T-cell (primary cell): ENCODE data around the gene ABHD6. TPM values are rescaled to one million over a fixed set of nuclear protein-coding genes. Genes with fewer than 3 reads are reported as not detected.
"Not testable (repeated sequence)": the region's sequence is repeated elsewhere in the genome, so short reads cannot be mapped to it uniquely, and the experiment has no call there.

Source experiments
- ATAC-seq, 4 experiments: fragments of 200-7000 bp in 3 of 4; fragments of 150-1000 bp in 1 of 4; cut with Tn5 transposase; replicated peaks in 1 of 4; 1 replicate in 3 of 4; 2 replicates in 1 of 4; pipeline ENCODE4 v1.10.0; 2021; ENCODE audit warnings: moderate library complexity in 3 of 4, mild to moderate bottlenecking in 2 of 4, moderate number of reproducible peaks in 1 of 4
- CTCF ChIA-PET, 2 donors: fragments of 300-600 bp; sonication (Branson Sonifier 250); formaldehyde crosslinking; loops; one replicate each; lab custom pipeline; 2022; ENCODE audit warnings: antibody characterized with exemption in 2 of 2; lab: Charles Lee
- POLR2A ChIA-PET, 2 donors: fragments of 300-600 bp; sonication (Branson Sonifier 250); formaldehyde crosslinking; loops; one replicate each; lab custom pipeline; 2022; ENCODE audit warnings: antibody characterized with exemption in 2 of 2; lab: Charles Lee
- DNase-seq, 35 experiments: peaks; one replicate each; pipeline versions ENCODE4 v3.0.0 to v3.0.0-alpha.2; 2013 to 2023
- H3K27ac ChIP-seq: one replicate; pipeline ENCODE4 v1.5.1; 2013; ENCODE audit warnings: low read length
- H3K27me3 ChIP-seq, 2 experiments: replicated peaks in 1 of 2; 1 replicate in 1 of 2; 2 replicates in 1 of 2; pipeline versions ENCODE4 v1.6.1 to v1.7.0; 2013; ENCODE audit warnings: low read length in 1 of 2, mixed read lengths in 1 of 2; ENCODE audit not compliant: control insufficient read depth in 2 of 2, insufficient read depth in 2 of 2; ENCODE audit errors: extremely low read depth in 1 of 2
- H3K36me3 ChIP-seq, 2 donors: 1 replicate in 1 of 2; 2 replicates in 1 of 2; pipeline versions ENCODE4 v1.6.1 to v1.7.0; 2013; ENCODE audit warnings: low read length in 1 of 2; ENCODE audit not compliant: control insufficient read depth in 2 of 2, insufficient read depth in 1 of 2; ENCODE audit errors: extremely low read depth in 1 of 2
- H3K4me1 ChIP-seq, 2 experiments: 1 replicate in 1 of 2; 2 replicates in 1 of 2; pipeline versions ENCODE4 v1.6.1 to v1.7.0; 2013; ENCODE audit warnings: low read length in 2 of 2, mixed read lengths in 1 of 2; ENCODE audit not compliant: insufficient read depth in 2 of 2, control insufficient read depth in 1 of 2; ENCODE audit errors: extremely low read depth in 1 of 2
- H3K4me3 ChIP-seq, 2 donors: 1 replicate in 1 of 2; 2 replicates in 1 of 2; pipeline versions ENCODE4 v1.5.1 to v1.7.0; 2013; ENCODE audit warnings: mild to moderate bottlenecking in 2 of 2, low read length in 1 of 2, moderate library complexity in 1 of 2; ENCODE audit not compliant: control insufficient read depth in 1 of 2; ENCODE audit errors: extremely low read depth in 1 of 2
- H3K9me3 ChIP-seq: 2 replicates; pipeline ENCODE4 v1.7.0; 2013
- H3K27ac Mint-ChIP-seq, 2 donors: one replicate each; pipeline ENCODE4 v1.8.0; 2020 to 2021; ENCODE audit warnings: mild to moderate bottlenecking in 2 of 2, mixed read lengths in 2 of 2
- H3K27me3 Mint-ChIP-seq, 2 donors: one replicate each; pipeline ENCODE4 v1.8.0; 2021 to 2022; ENCODE audit warnings: mixed read lengths in 2 of 2
- H3K36me3 Mint-ChIP-seq: one replicate; pipeline ENCODE4 v1.8.0; 2021; ENCODE audit warnings: mixed read lengths
- H3K4me1 Mint-ChIP-seq, 3 donors: one replicate each; pipeline ENCODE4 v1.8.0; 2020 to 2022; ENCODE audit warnings: mixed read lengths in 3 of 3, mild to moderate bottlenecking in 1 of 3
- H3K4me3 Mint-ChIP-seq, 3 donors: one replicate each; pipeline ENCODE4 v1.8.0; 2020 to 2022; ENCODE audit warnings: mild to moderate bottlenecking in 3 of 3, mixed read lengths in 3 of 3, moderate library complexity in 3 of 3
- H3K9me3 Mint-ChIP-seq, 3 donors: one replicate each; pipeline ENCODE4 v1.8.0; 2020 to 2022; ENCODE audit warnings: mixed read lengths in 3 of 3
- WGBS: methylation state at CpG from one replicate; pipeline ENCODE4 v1.1.5; 2013; ENCODE audit warnings: missing lambda C conversion rate; ENCODE audit not compliant: insufficient coverage; 5-methylcytosine and 5-hydroxymethylcytosine counted together
- total RNA-seq, 35 experiments: library from RNA in 6 of 35; stranded (reverse) in 6 of 35; fragments of 120-200 nt in 1 of 35; gene quantifications; one replicate each; pipeline versions ENCODE4 v1.2.1 to v1.2.4 and lab custom pipeline; 2013 to 2026

Gene ABHD6
- total RNA-seq, 5 donors from 2014 or later (not counting 1 experiment from before 2014, with no cell fraction given): 3.9 to 7.0 (median 5.5) TPM

DNA sequence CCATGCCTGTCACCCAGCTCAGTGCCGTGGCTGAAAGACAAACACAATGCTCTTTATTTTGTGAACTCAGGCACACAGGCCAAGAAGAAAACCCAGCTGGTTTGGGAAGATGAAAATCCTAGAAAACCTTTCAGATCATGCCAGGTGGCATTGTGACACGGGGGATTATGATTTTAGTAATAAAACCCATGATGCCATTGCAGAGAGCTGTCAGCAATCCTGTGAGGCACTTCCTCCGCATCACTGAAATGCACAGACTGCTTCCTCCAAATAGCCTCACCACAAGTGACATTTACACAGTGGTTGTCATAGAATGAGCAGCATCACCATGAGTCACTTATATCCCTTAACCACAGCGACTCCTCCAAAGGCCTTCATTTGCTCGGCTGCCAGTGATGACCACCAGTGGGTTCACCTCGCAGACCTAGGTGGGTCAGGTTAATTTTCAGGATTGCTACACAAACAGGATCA, 22.7 kb downstream of the ABHD6 start:
- Mint-ChIP-seq H3K4me3 (no peak overlapping the region), H3K36me3 (peaks cover 38% of the 10 kb centered on the region), H3K27ac (no peak overlapping the region), H3K27me3 (no peaks in the 10 kb centered on the region), H3K4me1 (peaks cover 0 to 2% (median 0%) of the 10 kb centered on the region in 3 donors), H3K9me3 (no peaks in the 10 kb centered on the region)
- 80% methylated on average over 2 of the region's 6 CpGs for WGBS
- H3K36me3 ChIP-seq: peaks cover 9 to 15% of the 10 kb centered on the region in 2 donors
- H3K27me3 ChIP-seq: no peaks in the 10 kb centered on the region
- no peaks in the 10 kb centered on the region for H3K9me3 ChIP-seq
- no peak overlapping the region for H3K27ac ChIP-seq
- CTCF ChIA-PET: no interaction called here
- H3K4me3 ChIP-seq: no peak overlapping the region
- POLR2A ChIA-PET: no interaction called here
- no peak for DNase-seq
- no peaks in the 10 kb centered on the region for H3K4me1 ChIP-seq
- no peak for ATAC-seq

DNA sequence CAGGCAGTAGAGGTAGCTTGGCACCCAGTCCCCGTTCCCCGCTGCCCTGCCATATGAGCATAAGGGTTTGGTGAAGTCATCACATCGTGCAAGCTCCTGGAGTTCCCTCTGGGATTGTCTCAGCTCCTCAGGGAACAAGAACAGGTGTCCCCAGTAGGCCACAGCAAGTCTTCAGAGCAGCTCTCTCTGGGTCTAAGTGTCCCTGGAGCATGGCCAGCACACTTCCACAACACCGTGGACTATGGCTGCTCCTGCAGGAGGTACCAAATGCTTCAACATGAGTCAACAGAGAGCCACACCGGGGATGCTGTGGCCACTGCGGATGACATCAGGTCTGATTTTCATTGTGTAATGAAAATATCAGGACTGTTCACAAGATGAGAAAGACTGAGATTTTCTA, 23.1 kb downstream of the ABHD6 start:
- H3K9me3 ChIP-seq: no peaks in the 10 kb centered on the region
- Mint-ChIP-seq H3K36me3 (peaks cover 40% of the 10 kb centered on the region), H3K27ac (no peak overlapping the region), H3K27me3 (no peaks in the 10 kb centered on the region), H3K4me3 (no peak overlapping the region), H3K4me1 (peaks cover 0 to 2% (median 0%) of the 10 kb centered on the region in 3 donors), H3K9me3 (no peaks in the 10 kb centered on the region)
- ATAC-seq (no peak), DNase-seq (no peak)
- no peaks in the 10 kb centered on the region for H3K27me3 ChIP-seq
- POLR2A ChIA-PET: no interaction called here
- CTCF ChIA-PET: no interaction called here
- H3K4me3 ChIP-seq: no peak overlapping the region
- H3K36me3 ChIP-seq: peaks cover 9 to 15% of the 10 kb centered on the region in 2 donors
- H3K4me1 ChIP-seq: no peaks in the 10 kb centered on the region
- WGBS: 93% methylated on average over 5 of the region's 6 CpGs
- H3K27ac ChIP-seq: no peak overlapping the region

- DNase-seq (no peak), ATAC-seq (no peak)
- Histone ChIP-seq H3K4me1 (no peaks in the 10 kb centered on the region), H3K4me3 (no peak overlapping the region), H3K36me3 (peaks cover 11 to 14% of the 10 kb centered on the region in 2 donors), H3K9me3 (no peaks in the 10 kb centered on the region), H3K27ac (no peak overlapping the region), H3K27me3 (no peaks in the 10 kb centered on the region)
- no CpG with 5 or more reads among the region's 3 CpGs for WGBS
- Mint-ChIP-seq H3K4me3 (no peak overlapping the region), H3K27ac (no peak overlapping the region), H3K27me3 (no peaks in the 10 kb centered on the region), H3K4me1 (peaks cover 0 to 2% (median 0%) of the 10 kb centered on the region in 3 donors), H3K36me3 (peaks cover 33% of the 10 kb centered on the region), H3K9me3 (no peaks in the 10 kb centered on the region)
- CTCF ChIA-PET: no interaction called here
- POLR2A ChIA-PET: no interaction called here
These were observed 24.5 kb downstream of the ABHD6 start for GRCh38 chr3:58261954-58262666.

- H3K4me3 ChIP-seq: no peak overlapping the region
- Mint-ChIP-seq H3K27ac (no peak overlapping the region), H3K36me3 (peaks cover 36% of the 10 kb centered on the region), H3K4me3 (no peak overlapping the region), H3K27me3 (no peaks in the 10 kb centered on the region), H3K4me1 (no peaks in the 10 kb centered on the region), H3K9me3 (no peaks in the 10 kb centered on the region)
- H3K27me3 ChIP-seq: no peaks in the 10 kb centered on the region
- POLR2A ChIA-PET: no interaction called here
- DNase-seq (no peak), ATAC-seq (no peak)
- no peaks in the 10 kb centered on the region for H3K9me3 ChIP-seq
- WGBS: no CpG with 5 or more reads among the region's 1 CpG
- peaks cover 5 to 9% of the 10 kb centered on the region in 2 donors for H3K36me3 ChIP-seq
- no peaks in the 10 kb centered on the region for H3K4me1 ChIP-seq
- no peak overlapping the region for H3K27ac ChIP-seq
- CTCF ChIA-PET: interaction anchor here in 1 of 2 donors (0.6 kb wide), 1 partner anchor 671 kb away, joined by 3 read pairs; no protein-coding TSS in a partner anchor
These were observed 29.0 kb downstream of the ABHD6 start for GRCh38 chr3:58266577-58266976.

DNA sequence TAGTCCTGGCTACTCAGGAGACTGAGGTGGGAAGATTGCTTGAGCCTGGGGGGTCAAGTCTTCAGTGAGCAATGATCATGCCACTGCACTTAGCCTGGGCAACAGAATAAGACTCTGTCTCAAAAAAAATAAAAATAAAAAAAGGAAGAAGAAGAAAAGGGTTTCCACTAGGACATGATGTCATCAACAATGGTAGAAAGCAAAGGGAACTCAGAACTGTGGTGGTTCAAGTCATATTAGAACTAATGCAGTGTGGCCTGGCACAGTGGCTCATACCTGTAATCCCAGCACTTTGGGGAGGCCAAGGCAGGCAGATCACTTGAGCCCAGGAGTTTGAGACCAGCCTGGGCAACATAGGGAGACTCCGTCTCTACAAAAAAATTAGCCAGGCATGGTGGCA, 30.0 kb downstream of the ABHD6 start:
- H3K4me1 ChIP-seq, H3K27me3 ChIP-seq, H3K27me3 Mint-ChIP-seq, ATAC-seq, H3K27ac Mint-ChIP-seq, H3K4me1 Mint-ChIP-seq, H3K27ac ChIP-seq, DNase-seq, H3K36me3 ChIP-seq, H3K9me3 Mint-ChIP-seq, POLR2A ChIA-PET, H3K4me3 ChIP-seq, H3K9me3 ChIP-seq, H3K4me3 Mint-ChIP-seq: not testable (repeated sequence)
- H3K36me3 Mint-ChIP-seq: peaks cover 36% of the 10 kb centered on the region
- CTCF ChIA-PET: interaction anchor here in 1 of 2 donors (0.5 kb wide), 1 partner anchor 271 kb away, joined by 4 read pairs; no protein-coding TSS in a partner anchor
- WGBS: no CpG with 5 or more reads among the region's 1 CpG

DNA sequence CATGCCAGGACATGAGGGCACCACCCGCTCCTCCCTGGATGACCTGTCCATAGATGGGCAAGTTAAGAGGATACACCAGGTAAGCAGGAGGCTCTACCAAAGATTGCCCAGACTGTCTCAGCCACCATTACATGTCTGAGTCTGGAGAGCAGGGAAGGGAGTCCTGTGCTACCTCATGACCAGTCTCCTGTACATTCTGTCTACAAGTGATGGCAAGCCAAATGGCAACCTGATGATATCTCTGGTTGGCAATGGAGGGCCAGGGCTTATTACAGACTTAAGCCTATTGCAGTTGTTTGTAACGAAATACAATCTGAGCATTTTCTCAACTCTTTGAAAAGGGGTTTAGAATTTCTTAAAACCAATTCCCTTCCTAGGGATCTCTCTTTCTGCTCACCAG, 31.8 kb downstream of the ABHD6 start:
- Histone ChIP-seq H3K4me1 (no peaks in the 10 kb centered on the region), H3K4me3 (no peak overlapping the region), H3K9me3 (no peaks in the 10 kb centered on the region), H3K36me3 (peaks cover 5 to 16% of the 10 kb centered on the region in 2 donors), H3K27me3 (no peaks in the 10 kb centered on the region), H3K27ac (no peak overlapping the region)
- POLR2A ChIA-PET: no interaction called here
- no peak overlapping the region for H3K4me3 Mint-ChIP-seq
- DNase-seq: no peak
- WGBS: 100% methylated on average over 1 of the region's 2 CpGs
- no peaks in the 10 kb centered on the region for H3K27me3 Mint-ChIP-seq
- H3K9me3 Mint-ChIP-seq: no peaks in the 10 kb centered on the region
- H3K36me3 Mint-ChIP-seq: peaks cover 48% of the 10 kb centered on the region
- ATAC-seq: no peak
- no peak overlapping the region for H3K27ac Mint-ChIP-seq
- peaks cover 0 to 5% (median 5%) of the 10 kb centered on the region in 3 donors for H3K4me1 Mint-ChIP-seq
- CTCF ChIA-PET: no interaction called here
